Parathyroid adenoma (tissue), 2 donors: Measurements from ENCODE around the gene RGS3.

Source experiments
- H2AFZ ChIP-seq: fragments of 300-600 bp; sonication (generic); one replicate; pipeline ENCODE4 v1.7.0; 2017; ENCODE audit warnings: antibody characterized with exemption, mild to moderate bottlenecking
- H3K27ac ChIP-seq: fragments of 300-600 bp; sonication (generic); one replicate; pipeline ENCODE4 v1.7.0; 2017
- H3K27me3 ChIP-seq: fragments of 300-600 bp; sonication (generic); one replicate; pipeline ENCODE4 v1.7.0; 2017; ENCODE audit warnings: low read length; ENCODE audit not compliant: control insufficient read depth, insufficient read depth
- H3K36me3 ChIP-seq: fragments of 300-600 bp; sonication (generic); one replicate; pipeline ENCODE4 v1.7.0; 2017; ENCODE audit warnings: low read length; ENCODE audit not compliant: control insufficient read depth, insufficient read depth
- H3K4me1 ChIP-seq: fragments of 300-600 bp; sonication (generic); one replicate; pipeline ENCODE4 v1.7.0; 2017; ENCODE audit warnings: control low read depth
- H3K4me2 ChIP-seq: fragments of 300-600 bp; sonication (generic); one replicate; pipeline ENCODE4 v1.7.0; 2017; ENCODE audit warnings: low read length
- H3K4me3 ChIP-seq: fragments of 300-600 bp; sonication (generic); one replicate; pipeline ENCODE4 v1.7.0; 2017; ENCODE audit warnings: low read depth, low read length
- H3K79me2 ChIP-seq: fragments of 300-600 bp; sonication (generic); one replicate; pipeline ENCODE4 v1.7.0; 2017; ENCODE audit warnings: control low read depth
- H3K9ac ChIP-seq: fragments of 300-600 bp; sonication (generic); one replicate; pipeline ENCODE4 v1.7.0; 2017; ENCODE audit warnings: mild to moderate bottlenecking
- H3K9me3 ChIP-seq: fragments of 300-600 bp; sonication (generic); one replicate; pipeline ENCODE4 v1.7.0; 2017; ENCODE audit warnings: low read length; ENCODE audit not compliant: control insufficient read depth
- CTCF ChIP-seq: fragments of 300-600 bp; sonication (generic); IDR thresholded peaks from one replicate; pipeline ENCODE4 v1.7.0; 2017; ENCODE audit warnings: antibody characterized with exemption, mild to moderate bottlenecking
- donor health status: primary hyperparathyroidism.

The RGS3 gene

DNA sequence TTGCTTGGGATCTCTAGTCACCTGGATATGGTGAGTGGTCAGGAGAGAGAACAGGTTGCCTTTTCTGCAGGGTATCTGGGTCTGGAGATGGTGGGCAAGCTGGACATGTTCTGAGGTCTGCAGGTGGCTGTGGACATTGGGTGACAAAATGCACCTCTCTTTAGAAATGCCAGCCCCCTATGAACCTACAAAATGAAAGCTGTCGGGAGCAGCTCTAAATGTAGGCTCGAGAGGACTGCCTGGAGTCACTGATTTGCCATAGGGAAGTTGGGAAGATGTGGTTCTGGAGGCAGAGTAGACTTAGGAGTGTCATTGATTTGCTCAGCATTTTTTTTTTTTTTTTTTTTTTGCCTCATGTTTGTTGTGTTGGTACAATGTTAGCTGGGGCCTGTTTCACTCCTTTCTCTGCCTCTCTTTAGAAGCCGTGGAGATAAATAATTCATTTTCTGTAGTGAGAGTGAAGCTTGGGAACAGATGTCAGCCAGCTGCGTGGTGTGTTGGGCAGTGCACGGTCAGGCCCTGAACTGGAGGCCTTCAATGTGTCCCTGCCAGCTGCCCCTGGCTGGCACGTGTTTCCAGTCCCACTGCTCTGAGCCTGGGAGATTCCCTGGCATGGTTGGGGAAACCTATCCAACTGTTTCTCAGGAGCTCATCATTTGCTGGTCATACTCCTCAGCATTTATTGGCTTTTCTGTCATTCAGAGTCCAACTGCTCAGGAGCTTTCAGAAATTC lies 5.4 kb downstream of the RGS3 start:
- no peak overlapping the region for H3K27ac ChIP-seq
- H3K9ac ChIP-seq: no peak overlapping the region
- H3K9me3 ChIP-seq: no peaks in the 10 kb centered on the region
- H3K4me2 ChIP-seq: no peak overlapping the region
- H3K36me3 ChIP-seq: no peaks in the 10 kb centered on the region
- no peak overlapping the region for H3K4me3 ChIP-seq
- H3K4me1 ChIP-seq: no peaks in the 10 kb centered on the region
- H2AFZ ChIP-seq: no peak overlapping the region
- H3K79me2 ChIP-seq: no peaks in the 10 kb centered on the region
- H3K27me3 ChIP-seq: no peaks in the 10 kb centered on the region
- TF ChIP-seq CTCF: no peak

DNA sequence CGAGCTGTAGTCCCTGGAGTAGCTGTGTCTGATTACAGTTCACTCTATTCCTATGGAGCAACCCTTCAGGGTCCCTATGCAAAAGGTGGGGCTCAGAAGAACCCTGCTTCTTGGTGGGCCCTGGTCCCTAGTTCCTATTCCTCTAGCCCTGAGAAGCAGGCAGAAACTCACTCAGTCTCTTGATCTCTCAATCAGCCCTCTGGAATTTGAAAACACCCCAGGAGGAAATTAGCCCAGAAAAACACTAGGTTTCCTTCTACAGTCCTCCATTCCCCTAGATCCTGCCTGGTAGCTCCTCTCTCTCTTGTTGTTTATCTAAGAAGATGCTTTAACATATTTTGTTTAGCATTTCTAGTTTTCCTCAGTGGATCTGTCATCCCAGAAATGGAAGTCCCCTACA lies 7.6 kb downstream of the RGS3 start:
- Histone ChIP-seq H3K36me3 (no peaks in the 10 kb centered on the region), H3K27ac (no peak overlapping the region), H3K4me1 (no peaks in the 10 kb centered on the region), H2AFZ (no peak overlapping the region), H3K4me3 (no peak overlapping the region), H3K4me2 (no peak overlapping the region), H3K79me2 (no peaks in the 10 kb centered on the region), H3K27me3 (no peaks in the 10 kb centered on the region), H3K9ac (no peak overlapping the region), H3K9me3 (no peaks in the 10 kb centered on the region)
- no peak for TF ChIP-seq CTCF

- TF ChIP-seq CTCF: no peak
- Histone ChIP-seq H3K4me2 (no peak overlapping the region), H3K36me3 (no peaks in the 10 kb centered on the region), H2AFZ (no peak overlapping the region), H3K27me3 (no peaks in the 10 kb centered on the region), H3K27ac (no peak overlapping the region), H3K79me2 (no peaks in the 10 kb centered on the region), H3K4me1 (no peaks in the 10 kb centered on the region), H3K9me3 (no peaks in the 10 kb centered on the region), H3K4me3 (no peak overlapping the region), H3K9ac (no peak overlapping the region)
These were observed 8.0 kb downstream of the RGS3 start for GRCh38 chr9:113471566-113471965.

DNA sequence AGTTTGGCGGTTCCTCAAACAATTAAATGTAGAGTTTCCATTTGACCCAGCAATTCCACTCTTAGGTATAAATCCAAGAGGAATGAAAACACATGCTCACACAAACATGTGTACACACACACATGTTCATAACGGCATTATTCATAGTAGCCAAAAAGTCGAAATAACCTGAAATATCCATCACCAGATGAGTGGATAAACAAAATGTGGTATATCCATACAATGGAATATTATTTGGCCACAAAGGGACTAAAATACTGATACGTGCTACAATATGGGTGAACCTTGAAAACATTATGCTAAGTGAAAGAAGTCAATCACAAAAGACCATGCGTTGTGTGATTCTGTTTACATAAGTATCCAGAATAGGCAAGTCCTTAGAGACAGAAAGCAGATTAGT lies 8.7 kb downstream of the RGS3 start:
- Histone ChIP-seq H3K79me2 (no peaks in the 10 kb centered on the region), H3K9ac (no peak overlapping the region), H2AFZ (no peak overlapping the region), H3K36me3 (no peaks in the 10 kb centered on the region), H3K9me3 (no peaks in the 10 kb centered on the region), H3K27me3 (no peaks in the 10 kb centered on the region), H3K27ac (no peak overlapping the region), H3K4me3 (no peak overlapping the region), H3K4me2 (no peak overlapping the region), H3K4me1 (no peaks in the 10 kb centered on the region)
- no peak for TF ChIP-seq CTCF
